Activated CD4-positive, alpha-beta T cell treated with anti-CD3 and anti-CD28 coated beads for 1 hour (primary cell): ENCODE results near the gene MRS2.
"Not testable (repeated sequence)": the region's sequence is repeated elsewhere in the genome, so short reads cannot be mapped to it uniquely, and the experiment has no call there.

Source experiments
- DNase-seq: peaks from one replicate; pipeline ENCODE4 v3.0.0-alpha.2; 2020

The MRS2 gene

GRCh38 chr6:24402697-24403500 is at the start of gene MRS2:
Gene MRS2, plus strand, starts transcription at chr6:24402936. Its CDS starts 111 bp downstream, at chr6:24403047.
- peak; percentile 70 for DNase-seq

DNA sequence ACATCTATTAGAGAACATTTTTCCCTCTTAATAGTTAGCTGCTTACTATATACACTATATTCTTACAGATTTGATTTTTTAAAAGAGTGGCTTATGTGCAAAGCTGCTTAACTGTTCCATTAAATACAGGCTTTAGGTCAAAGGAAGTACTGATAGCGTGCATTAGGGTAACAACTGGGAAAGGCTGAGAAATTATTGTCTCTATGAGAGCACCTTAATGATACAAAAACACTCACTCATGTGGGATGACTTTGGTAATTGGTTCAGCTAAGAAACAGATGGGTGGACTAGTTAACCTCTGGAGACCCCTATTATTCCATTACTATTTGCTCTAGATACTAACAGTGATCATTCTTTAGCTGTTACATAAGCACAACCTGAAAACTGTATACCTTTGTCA is 48.9 kb upstream of the MRS2 start:
- DNase-seq, result no peak

- DNase-seq, result no peak
Measured at GRCh38 chr6:24355393-24355792, 47.3 kb upstream of the MRS2 start.

- no peak for DNase-seq
Measured at GRCh38 chr6:24356310-24356973, 46.3 kb upstream of the MRS2 start.

GRCh38 chr6:24357336-24358218 is 45.2 kb upstream of the MRS2 start, which contains the start of gene DCDC2:
Gene DCDC2, minus strand, starts transcription at chr6:24358059. Its CDS starts 309 bp downstream, at chr6:24357750.
- no peak for DNase-seq

DNA sequence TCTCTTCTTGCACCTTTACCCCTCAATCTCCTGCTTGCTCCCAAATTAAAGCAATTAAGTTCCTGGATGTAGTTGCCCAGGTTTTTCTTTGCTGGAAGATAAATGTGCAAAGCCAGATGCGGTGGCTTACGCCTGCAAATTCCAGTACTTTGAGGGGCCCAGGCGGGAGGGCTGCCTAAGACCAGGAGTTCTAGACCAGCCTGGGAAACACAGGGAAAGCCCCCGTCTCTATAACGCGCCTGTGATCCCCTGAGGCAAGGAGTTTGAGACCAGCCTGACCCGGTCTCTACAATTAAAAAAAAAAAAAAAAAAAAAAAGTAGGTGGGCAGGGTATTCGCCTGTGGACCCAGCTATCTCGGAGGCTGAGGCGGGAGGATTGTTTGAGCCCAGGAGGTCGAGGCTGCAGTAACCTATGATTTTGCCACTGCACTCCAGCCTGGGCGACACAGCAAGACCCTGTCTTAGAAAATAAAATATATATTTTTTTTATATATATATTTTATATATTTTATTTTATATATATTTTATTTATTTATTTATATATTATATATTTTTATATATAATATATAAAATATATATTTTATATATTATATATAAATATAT is 44.4 kb upstream of the MRS2 start:
- no peak for DNase-seq

DNA sequence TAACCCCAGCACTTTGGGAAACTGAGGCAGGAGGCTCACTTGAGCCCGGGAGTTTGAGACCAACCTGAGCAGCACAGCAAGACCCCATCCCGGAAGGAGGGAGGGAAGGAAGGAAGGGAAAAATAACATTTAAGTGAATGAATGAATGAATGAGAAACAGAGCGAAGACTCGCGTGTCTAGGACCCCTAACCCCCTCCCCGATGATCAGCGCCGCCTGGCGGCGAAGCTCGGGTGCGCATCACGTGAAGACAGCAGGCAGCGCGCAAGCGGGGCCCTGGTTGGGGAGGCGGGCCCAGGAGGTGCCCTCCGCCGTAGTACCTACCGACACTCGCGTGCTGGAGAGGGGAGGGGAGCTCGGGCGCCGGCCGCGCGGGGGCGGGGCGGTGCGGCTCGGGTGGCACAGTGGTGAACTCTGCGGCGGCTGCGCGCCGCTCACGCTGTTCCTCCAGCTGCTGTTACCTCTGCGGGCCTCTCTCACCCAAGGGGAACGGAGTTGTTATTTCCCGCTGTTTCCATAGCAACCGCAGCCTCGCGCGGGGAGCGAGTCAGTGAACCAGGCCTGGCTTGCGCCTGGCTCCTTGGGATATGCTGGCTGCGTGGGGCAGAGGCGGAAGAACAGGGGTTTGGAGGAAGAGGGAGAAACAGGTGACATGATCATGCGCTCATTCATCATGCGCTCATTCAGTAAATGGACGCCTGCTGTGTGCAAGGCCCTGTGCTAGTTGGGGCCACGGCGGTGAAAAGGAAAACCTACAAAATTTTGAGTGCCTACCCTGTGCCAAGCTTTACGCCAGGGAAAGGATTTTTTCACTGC is 42.9 kb upstream of the MRS2 start:
- peak; percentile 70 for DNase-seq

DNA sequence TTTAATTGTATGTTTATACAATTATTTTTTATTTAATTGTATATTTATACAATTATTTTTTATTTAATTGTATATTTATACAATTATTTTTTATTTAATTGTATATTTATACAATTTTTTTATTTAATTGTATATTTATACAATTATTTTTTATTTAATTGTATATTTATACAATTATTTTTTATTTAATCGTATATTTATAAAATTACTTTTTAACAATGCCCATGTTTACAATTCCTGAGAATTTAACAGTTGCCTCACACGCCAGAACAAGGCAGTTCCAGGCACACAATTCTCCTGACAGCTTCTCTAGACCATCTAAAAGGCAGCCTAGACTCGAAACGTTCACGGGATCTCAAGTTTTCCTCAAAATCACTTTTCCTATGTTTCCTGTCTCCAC is 40.4 kb upstream of the MRS2 start:
- DNase-seq, result not testable (repeated sequence)

- DNase-seq, result not testable (repeated sequence)
Measured at GRCh38 chr6:24365103-24365633, 37.6 kb upstream of the MRS2 start.

GRCh38 chr6:24374612-24375011 is 28.1 kb upstream of the MRS2 start:
- no peak for DNase-seq

- DNase-seq, result no peak
Measured at GRCh38 chr6:24376871-24377270, 25.9 kb upstream of the MRS2 start.

GRCh38 chr6:24378473-24379097 is 24.2 kb upstream of the MRS2 start:
- no peak for DNase-seq

DNA sequence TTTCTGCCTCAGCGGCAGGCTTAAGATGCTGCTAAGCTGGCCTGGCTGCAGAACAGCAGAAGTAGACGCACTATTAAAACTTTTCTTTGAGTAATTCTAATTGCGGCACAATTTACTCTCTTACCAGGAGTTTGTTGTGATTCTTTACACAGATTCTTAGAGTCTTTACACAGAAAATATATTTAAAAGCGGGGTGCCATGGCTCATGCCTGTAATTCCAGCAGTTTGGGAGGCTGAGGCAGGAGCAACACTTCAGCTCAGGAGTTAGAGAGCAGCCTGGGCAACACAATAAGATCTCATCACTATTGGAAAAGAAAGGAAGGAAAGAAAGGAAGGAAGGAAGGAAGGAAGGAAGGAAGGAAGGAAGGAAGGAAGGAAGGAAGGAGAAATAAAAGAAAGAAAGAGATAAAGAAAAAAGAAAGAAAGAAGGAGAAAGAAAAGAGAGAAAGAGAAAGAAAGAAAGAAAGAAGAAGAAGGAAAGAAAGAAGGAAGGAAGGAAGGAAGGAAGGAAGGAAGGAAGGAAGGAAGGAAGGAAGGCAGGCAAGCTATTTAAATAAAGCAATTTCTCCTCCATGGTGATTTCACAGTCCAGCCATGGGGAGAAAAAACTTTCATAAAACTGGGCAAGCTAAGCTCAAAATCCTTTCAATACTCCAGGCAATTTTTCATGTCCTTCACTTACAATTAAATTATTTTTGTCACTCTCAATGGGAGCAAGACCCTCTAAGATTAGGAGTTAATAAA is 21.1 kb upstream of the MRS2 start:
- DNase-seq, result no peak

- DNase-seq, result no peak
Measured at GRCh38 chr6:24382220-24382540, 20.6 kb upstream of the MRS2 start.

DNA sequence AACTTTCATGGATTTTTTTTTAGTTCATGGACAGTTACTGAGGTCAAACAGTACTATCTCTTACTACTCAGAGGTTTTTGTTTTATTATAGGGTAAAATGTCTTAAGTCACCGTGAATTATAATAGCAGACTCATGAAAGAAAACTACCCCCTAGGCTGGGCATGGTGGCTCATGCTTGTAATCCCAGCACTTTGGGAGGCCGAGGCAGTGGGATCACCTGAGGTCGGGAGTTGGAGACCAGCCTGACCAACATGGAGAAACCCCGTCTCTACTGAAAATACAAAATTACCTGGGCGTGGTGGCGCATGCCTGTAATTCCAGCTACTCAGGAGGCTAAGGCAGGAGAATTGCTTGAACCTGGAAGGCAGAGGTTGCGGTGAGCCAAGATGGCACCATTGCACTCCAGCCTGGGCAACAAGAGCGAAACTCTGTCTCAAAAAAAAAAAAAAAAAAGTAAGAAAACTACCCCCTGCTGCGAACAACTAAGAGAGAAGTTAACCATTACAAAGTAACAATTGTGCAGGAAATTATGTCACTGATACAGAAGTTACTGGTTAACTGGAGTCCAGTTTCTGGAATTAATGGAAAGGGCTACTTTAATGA is 19.7 kb upstream of the MRS2 start:
- DNase-seq, result not testable (repeated sequence)

GRCh38 chr6:24384369-24385130 is 18.2 kb upstream of the MRS2 start:
- not testable (repeated sequence) for DNase-seq

DNA sequence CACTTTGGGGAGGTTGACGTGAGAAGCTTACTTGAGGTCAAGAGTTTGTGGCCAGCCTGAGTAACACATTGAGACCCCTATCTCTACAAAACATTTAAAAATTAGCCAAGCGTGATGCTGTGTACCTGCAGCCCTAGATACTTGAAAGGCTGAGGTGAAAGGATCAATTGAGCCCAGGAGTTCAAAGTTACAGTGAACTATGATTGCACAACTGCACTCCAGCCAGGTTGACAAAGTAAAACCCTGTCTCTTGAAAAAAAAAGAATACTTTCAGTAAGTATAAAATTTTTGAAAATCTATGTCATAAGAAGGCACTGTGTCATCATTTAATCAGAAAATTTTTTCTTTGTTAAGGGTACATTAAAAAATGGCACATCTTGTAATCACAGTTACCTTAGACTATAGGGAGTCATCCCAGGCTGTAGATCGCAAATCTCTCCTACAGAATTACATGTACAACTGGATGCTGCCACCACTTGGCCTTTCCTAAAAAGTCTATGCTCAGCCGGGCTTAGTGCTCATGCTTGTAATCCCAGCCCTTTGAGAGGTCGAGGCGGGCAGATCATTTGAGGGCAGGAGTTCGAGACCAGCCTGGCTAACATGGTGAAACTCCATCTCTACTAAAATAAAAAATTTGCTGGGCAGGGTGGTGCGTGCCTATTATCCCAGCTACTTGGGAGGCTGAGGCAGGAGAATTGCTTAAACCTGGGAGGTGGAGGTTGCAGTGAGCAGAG is 17.0 kb upstream of the MRS2 start:
- DNase-seq, result no peak

- no peak for DNase-seq
Measured at GRCh38 chr6:24387818-24388217, 14.9 kb upstream of the MRS2 start.

DNA sequence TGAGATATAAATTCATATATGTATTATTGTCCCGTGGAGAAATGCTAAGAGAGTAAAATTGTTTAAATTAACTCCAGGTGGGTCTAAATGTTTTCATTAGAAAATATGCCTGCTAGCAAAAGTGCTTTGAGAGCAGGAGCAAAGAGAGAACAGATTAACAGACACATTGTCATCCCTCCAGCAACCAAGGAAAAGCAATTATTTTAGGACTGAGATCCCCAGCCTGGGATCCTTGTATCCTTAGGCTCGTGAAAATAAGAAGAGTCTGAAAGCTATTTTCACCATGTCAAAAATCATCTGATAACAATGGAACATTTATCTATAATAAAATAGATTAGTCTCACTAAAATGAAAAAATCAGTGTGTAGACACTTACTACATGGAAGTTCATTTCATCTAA is 11.5 kb upstream of the MRS2 start:
- DNase-seq, result no peak
